ENCODE measurements around the gene GAB2. TPM values are rescaled to one million over a fixed set of nuclear protein-coding genes. Genes with fewer than 3 reads are reported as not detected.

Gene GAB2
- total and polyA plus RNA-seq, 2 donors (not counting 1 experiment from before 2014, with no cell fraction given): 5.8 to 85.9 TPM

DNA sequence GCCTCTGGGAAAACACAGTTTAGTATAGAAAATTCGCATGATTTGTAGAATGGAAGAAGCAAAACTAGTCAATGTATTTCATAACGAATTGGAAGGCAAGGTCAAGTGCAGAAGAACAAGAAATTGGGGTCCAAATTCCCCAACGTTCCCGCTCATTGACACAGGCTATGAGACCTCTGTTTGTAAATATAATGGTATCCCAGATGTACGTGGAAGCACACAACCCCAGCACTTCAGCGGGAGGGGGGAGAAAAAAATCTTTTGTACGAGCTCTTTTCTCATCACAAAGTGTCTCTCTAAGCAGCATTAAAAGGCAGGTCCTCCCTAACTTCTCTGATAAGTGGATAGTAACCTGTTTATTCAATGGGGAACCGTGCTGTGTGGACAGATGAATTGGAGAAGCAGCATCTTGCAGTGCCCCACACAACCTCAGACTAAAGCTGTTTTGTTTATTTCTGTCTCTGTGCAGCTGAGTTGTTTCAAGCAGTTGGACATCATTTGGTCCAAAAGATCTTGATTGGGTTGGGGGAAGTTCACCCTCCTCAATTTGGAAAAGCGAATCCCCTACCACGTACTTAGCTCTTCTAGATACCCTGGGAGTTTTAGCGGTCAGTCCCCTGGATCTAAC is 1.1 kb upstream of the GAB2 start:
- H3K27ac Mint-ChIP-seq: peak overlapping the region; percentile 95
- Histone ChIP-seq H3K27ac (ENCODE audit: low read length in 2 of 2) (no peak overlapping the region), H3K4me1 (ENCODE audit: control insufficient read depth in 2 of 2, insufficient read depth in 2 of 2, low read length in 2 of 2) (peaks cover 34 to 53% of the 10 kb centered on the region in 2 donors), H2AFZ (ENCODE audit: insufficient read depth, low read depth, low read length, poor library complexity, severe bottlenecking) (peak overlapping the region; percentile 81), H3K4me3 (ENCODE audit: control extremely low read depth in 1 of 5, extremely low read depth in 1 of 5, insufficient read depth in 1 of 5, low read depth in 2 of 5, low read length in 4 of 5) (peak overlapping the region; percentile 71 to 84 (median 77)), H3K79me2 (ENCODE audit: control insufficient read depth, insufficient read depth, low read length) (peaks cover 3% of the 10 kb centered on the region), H3K4me2 (replicated peaks; ENCODE audit: low read depth, low read length, poor library complexity, severe bottlenecking) (peak overlapping the region; percentile 90), H3K9me3 (ENCODE audit: control extremely low read depth in 1 of 3, control insufficient read depth in 2 of 3, insufficient read depth in 1 of 3, low read length in 2 of 3) (no peaks in the 10 kb centered on the region), H3K9ac (ENCODE audit: low read length) (peak overlapping the region; percentile 75), H3K27me3 (replicated peaks in 1 of 4; ENCODE audit: control extremely low read depth in 1 of 4, control insufficient read depth in 3 of 4, insufficient read depth in 4 of 4, low read length in 3 of 4) (no peaks in the 10 kb centered on the region), H4K20me1 (ENCODE audit: control insufficient read depth, insufficient read depth, low read length, poor library complexity, severe bottlenecking) (no peaks in the 10 kb centered on the region), H3K36me3 (replicated peaks in 1 of 2; ENCODE audit: control extremely low read depth in 1 of 2, control insufficient read depth in 1 of 2, extremely low read depth in 1 of 2, insufficient read depth in 2 of 2, low read length in 1 of 2) (no peaks in the 10 kb centered on the region)
- no peaks in the 10 kb centered on the region for H3K27me3 Mint-ChIP-seq
- whole genome bisulfite sequencing (ENCODE audit: insufficient coverage): 75% methylated on average over 3 of the region's 11 CpGs
- H3K9me3 Mint-ChIP-seq (ENCODE audit: insufficient read depth): no peaks in the 10 kb centered on the region
- TF ChIP-seq EZH2 (IDR thresholded peaks at IDR 0.05; ENCODE audit: borderline replicate concordance, insufficient read depth, low read depth, low read length, poor library complexity, severe bottlenecking): no peak
- TF ChIP-seq, protein P1, sequence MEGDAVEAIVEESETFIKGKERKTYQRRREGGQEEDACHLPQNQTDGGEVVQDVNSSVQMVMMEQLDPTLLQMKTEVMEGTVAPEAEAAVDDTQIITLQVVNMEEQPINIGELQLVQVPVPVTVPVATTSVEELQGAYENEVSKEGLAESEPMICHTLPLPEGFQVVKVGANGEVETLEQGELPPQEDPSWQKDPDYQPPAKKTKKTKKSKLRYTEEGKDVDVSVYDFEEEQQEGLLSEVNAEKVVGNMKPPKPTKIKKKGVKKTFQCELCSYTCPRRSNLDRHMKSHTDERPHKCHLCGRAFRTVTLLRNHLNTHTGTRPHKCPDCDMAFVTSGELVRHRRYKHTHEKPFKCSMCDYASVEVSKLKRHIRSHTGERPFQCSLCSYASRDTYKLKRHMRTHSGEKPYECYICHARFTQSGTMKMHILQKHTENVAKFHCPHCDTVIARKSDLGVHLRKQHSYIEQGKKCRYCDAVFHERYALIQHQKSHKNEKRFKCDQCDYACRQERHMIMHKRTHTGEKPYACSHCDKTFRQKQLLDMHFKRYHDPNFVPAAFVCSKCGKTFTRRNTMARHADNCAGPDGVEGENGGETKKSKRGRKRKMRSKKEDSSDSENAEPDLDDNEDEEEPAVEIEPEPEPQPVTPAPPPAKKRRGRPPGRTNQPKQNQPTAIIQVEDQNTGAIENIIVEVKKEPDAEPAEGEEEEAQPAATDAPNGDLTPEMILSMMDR (IDR thresholded peaks at IDR 0.05): no peak
- H3K4me3 Mint-ChIP-seq: peak overlapping the region; percentile 91
- ATAC-seq (ENCODE audit: low read depth): no peak
- ChIA-PET POLR2A (interaction anchor here (0.9 to 3.9 kb wide), 3 partner anchors 10 to 47 kb away, joined by 3 to 48 read pairs (median 4); no protein-coding TSS in a partner anchor), CTCF (interaction anchor here (0.9 to 7.1 kb wide), 17 partner anchors 11 to 340 kb away, joined by 3 to 143 read pairs (median 4); partner anchors contain the start of genes ALG8 and NARS2)
- DNase-seq: no peak
- intact Hi-C loops (cut with micrococcal nuclease): loop anchor here (5.0 kb wide), 2 partner anchors 281 to 426 kb away; partner anchors contain the start of genes ALG8 and INTS4
- H3K4me1 Mint-ChIP-seq: peaks cover 64% of the 10 kb centered on the region
